GM19397 (cell line): Measurements from ENCODE around the gene CNTLN.
"Not testable (repeated sequence)": the region's sequence is repeated elsewhere in the genome, so short reads cannot be mapped to it uniquely, and the experiment has no call there.

ENCODE experiments used
- ATAC-seq: cut with Tn5 transposase; IDR thresholded peaks from one replicate; pipeline ENCODE4 v1.9.1; 2021; ENCODE audit warnings: mild to moderate bottlenecking, moderate library complexity; ENCODE audit not compliant: unreplicated experiment

The CNTLN gene

DNA sequence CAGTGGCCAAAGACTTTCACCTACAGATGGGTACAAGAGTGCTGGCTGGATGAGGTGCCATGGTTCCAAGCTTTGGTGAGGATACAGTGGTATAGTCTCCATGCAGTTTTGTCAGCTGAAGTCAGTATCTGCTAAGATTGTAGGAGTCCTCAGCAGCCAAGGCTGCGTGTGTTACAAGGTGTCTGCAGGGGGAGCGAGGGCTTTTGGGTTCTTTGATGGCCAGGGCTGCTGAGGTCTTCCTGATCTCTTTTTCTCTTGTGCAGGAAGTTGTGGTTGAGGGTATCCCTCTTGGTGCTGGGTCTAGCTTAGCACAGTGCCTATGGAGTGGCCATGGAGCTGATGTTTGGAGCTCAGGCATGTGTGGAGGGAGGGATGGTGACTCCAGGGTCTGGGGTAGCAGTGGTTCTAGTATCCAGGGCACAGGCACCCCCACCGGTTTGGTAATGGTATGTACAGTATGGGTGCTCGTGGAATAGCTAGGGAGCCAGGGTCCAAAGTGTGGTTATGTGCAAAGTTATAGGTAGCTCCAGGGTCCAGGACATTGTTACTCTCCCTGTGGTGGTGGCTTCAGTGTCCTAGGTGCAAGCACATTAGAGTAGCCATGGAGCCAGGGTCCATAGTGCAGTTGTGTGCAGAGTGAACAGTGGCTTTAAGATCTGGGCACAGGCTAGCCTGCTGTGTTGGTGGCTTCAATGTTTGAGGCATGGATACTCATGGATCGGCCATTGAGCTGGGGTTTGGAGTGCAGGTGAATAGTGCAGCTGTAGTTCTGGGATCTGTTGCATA is 36.7 kb downstream of the CNTLN start:
- ATAC-seq, result no peak

DNA sequence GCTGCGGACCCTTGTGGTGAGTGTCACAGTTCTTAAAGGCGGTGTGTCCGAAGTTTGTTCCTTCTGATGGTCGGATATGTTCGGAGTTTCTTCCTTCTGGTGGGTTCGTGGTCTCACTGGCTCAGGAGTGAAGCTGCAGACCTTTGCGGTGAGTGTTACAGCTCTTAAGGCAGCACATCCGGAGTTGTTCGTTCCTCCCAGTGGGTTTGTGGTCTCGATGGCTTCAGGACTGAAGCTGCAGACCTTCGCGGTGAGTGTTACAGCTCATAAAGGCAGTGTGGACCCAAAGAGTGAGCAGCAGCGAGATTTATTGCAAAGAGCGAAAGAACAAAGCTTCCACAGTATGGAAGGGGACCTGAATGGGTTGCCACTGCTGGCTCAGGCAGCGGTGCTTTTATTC is 42.7 kb downstream of the CNTLN start:
- ATAC-seq, result not testable (repeated sequence)

DNA sequence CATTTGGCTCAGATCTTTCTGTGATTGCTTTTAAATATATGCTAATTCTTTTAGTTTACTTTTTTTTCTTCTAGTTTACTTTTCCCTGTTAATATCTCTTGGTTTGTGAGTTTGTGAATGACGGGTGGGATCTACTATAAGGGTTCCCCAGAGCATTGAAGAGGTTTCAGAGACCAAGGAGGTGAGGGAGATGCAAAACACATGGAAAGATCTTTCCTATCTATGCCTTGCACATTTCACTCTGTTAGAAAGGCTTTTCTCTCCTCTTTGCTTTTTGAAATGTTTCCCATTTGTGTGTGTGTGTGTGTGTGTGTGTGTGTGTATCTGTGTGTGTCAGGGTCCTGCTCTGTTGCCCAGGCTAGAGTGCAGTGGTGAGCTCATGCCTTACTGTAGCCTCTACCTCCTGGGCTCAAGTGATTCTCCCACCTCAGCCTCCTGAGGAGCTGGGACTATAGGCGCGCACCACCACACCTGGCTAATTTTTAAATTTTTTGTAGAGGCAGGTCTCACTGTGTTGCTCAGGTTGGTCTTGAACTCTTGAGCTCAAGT is 50.7 kb downstream of the CNTLN start:
- no peak for ATAC-seq

DNA sequence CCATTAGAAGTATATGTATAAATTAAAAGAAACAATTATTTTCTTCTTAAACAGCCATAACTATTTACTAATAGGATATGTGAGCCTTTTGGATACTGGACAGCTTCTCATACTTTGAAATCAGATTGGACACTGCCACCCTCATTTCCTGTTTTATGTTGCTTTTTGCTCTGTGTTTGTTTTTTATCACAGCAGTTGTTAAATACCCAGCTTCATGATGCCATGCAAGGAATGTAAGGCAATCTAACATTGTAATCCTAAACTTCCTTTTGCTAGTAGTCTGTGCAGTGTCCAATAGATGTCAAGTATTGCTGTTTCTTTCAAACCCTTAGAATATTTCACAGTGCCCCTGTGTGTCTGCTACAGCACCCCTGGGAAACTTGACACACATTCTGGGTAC is 56.2 kb downstream of the CNTLN start:
- no peak for ATAC-seq

DNA sequence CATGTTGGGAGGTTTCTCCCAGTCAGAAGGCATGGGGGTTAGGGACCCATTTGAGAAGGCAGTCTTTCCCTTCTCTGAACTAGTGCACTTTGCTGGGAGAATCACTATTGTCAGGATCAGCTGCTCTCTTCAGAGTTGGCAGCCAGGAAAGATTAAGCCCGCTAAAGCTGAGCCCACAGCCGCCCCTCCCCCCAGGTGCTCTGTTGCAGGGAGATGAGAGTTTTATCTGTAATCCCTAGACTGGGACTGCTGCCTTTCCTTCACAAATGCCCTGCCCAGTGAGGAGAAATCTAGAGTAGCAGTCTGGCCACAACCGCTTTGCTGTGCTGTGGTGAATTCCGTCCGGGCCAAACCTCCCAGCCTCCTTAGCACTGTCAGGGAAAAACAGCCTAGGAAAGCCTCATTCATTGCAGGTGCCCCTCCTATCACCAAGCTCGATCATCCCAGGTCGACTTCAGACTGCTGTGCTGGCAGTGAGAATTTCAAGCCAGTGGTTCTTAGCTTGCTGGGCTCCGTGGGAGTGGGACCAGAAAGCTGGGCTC is 69.8 kb downstream of the CNTLN start:
- no peak for ATAC-seq

DNA sequence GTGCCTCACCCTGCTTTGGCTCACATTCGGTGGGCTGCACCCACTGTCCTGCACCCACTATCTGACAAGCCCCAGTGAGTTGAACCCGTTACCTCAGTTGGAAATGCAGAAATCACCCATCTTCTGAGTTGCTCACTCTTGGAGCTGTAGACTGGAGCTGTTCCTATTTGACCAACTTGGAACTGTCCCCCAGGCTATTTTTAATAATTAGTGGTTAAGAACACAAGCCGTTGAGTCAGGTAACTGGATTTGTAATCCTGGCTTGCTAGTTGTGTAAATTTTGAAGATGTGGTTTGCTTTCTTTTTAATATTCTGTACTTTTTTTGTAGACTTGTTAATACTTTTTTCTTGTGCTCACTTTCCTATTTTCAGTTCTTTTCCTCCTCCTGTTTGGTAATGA is 81.2 kb downstream of the CNTLN start:
- ATAC-seq, result no peak

DNA sequence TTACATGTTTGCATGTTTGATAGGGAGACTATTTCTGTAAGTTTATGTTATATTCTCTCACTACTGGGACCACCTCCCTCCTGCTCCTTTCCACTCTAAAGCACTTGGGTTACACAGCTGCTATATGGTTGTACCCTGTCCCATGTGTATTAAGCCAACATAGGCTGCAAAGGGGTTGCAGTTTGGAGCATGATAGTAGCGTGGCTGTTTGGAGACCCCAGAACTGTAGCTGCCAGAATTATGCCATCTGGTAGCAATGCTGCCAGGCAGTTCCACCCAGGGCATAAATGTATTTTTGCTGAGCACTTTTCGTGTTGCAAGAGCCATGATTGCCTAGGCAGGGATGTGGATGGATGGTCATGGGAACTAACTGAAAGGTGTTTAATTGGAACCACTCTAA is 81.8 kb downstream of the CNTLN start:
- no peak for ATAC-seq

DNA sequence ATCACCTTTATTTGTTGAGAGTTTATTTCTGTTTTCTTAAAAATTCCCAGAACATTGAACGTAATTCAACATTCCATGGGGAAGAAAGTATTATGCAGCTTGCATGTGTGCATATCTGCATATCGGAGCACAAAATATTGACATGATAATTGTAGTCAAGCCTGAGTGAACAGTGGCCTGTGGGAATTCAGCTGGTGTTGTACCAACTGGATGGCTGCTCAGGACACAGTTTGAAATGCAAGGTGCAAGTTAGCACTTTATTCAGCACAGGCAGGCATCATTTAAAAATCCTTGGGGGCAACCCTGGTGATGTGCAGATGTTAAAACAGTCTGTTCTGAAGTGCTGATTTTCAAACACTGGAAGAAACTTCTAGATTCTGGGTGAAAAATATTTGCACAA is 82.4 kb downstream of the CNTLN start:
- no peak for ATAC-seq

DNA sequence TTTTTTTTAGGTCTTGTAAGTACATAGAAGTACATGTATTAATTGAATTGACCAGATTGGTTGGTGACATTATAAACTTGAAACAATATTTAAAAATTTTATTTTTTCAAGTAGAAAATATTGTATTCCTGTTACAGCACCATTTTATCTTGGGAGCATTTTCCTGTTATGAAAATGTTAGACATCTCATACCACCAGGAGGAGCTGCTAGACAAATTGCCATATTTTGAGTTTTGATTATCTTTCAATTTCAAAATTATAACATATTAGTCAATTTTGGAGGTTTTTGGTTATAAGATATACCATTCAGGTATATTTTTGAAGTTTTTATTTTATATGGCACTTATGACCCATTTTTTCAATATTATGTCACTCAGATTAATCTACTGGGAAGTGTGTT is 84.4 kb downstream of the CNTLN start:
- no peak for ATAC-seq

DNA sequence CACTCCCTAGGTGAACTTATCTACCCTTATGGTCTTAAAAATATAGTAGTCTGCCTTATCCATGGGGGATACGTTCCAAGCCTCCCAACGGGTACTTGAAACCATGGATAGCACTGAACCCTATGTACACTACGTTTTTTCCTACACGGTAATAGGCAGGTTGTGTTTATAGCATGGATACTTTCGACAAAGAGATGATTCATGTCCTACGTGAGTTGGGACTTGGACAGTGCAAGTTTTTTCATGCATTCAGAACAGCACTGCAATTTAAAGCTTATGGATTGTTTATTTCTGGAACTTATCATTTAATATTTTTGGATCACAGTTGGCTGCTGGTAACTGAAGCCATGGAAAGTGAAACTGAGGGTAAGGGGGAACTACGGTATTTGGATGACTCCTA is 88.1 kb downstream of the CNTLN start:
- no peak for ATAC-seq

DNA sequence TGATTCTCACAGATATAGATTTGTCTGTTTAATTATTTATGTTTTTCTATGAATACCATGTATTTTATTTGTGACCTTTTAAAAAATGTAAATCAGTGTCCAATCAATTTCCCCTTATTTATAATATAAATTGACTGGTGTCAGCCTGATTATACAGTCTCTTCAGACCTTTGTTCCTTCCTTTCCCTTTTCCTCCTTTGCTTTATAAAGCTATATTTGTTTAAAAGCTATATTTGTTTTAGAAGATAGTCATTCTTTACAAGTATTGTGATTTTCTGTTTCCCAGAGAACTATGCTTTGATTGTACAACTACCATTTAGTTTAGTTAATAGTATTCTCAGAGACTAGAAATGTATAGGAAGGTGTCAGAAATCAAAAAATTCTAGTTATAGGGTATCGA is 90.6 kb downstream of the CNTLN start:
- no peak for ATAC-seq

DNA sequence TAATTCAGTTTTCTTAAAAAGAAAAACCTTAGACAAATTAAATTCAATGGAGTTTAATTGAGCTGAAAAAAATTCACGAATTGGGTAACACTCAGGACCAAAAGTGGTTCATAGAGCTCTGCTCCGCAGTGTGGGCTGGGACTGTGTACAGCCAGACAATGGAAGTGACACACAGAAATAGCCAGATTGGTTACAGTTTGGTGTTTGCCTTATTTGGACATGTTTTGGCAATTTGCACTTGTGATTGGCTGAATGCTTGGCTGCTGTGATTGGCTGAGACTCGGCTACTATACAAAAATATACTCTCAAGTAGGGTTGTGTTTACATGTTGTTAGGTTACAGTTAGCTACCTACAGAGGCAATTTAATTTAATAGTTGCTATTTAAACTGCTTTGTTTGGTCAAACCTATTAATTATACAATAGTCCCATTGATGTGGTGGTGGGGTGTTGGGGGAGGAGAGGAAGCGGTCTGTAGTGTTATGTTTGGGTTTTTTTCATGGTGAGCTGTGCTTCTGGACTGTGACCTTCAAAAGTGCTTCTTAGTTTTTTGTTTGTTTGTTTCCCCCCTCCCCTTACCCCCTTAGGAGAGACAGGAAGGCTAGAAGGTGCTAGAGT is 95.2 kb downstream of the CNTLN start:
- ATAC-seq, result no peak

DNA sequence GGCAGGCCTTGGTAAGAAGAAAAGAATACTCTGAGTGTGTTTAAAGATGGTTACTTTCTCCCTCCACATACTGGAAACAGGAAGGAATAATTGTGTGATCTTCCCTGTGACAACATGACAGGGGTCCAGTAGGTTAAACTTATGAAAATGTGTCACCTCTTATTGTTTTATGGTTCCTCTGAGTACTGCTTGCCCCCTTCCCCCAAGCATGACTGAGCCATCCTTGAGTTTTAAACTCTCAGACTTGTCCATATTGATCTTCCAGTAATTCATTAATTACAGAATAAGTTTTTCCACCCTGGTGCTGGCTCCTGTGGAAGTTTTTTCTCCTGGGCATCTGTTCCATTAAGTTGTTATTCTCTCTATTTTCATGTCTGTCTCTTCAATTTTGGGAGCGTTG is 95.8 kb downstream of the CNTLN start:
- no peak for ATAC-seq

DNA sequence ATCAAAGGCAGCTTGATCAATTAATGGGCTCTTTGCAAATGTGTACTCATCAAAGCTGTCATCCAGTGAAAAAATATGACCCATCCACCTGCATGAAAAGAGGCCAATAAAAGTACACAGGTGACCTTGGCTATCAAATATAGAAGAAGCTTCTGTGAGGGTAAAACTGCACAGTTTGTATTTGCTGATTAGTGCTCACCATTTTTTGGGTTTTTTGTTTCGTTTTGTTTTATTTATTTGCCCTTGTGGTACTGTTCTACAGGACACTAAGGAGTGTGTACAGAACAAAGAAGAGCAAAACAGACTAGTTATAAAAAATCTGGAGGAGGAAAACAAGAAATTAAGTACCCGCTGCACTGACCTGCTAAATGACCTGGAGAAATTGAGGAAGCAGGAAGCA is 101.3 kb downstream of the CNTLN start:
- no peak for ATAC-seq

DNA sequence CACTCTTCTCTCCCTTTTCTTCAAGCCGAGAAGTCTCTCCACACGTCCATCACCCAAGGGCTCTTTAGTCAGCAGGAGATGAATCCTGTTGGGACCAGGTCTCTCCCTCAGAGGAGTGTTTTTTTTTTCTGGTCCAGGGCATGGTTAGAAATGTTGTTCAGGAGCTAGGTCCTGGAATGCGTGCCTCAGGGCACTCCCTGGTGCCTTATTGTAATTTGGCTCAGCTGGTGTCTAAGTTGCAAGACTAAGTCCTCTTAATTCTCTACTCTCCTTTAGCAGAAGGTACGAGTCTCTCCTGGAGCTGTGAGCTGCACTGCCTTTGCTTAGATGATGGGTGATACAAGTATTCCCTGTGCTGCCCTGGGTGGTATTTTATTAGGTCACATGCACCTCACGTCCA is 111.9 kb downstream of the CNTLN start:
- ATAC-seq, result no peak

DNA sequence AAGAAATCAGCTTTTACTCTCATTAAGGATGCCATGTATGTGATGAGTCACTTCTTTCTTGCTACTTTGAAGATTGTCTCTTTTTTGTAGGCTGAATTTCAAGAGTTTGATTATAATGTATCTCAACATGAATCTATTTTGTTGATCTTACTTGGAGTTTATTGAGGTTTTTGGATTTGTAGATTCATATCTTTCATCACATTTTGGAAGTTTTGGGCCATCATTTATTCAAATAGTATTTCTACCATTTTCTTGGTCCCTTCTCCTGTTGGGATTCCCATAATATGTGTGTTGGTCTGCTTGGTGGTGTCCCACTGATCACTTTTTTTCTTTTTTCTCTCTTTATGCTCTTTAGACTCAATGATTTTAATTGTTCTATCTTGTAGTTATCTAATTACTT is 116.3 kb downstream of the CNTLN start:
- ATAC-seq, result no peak

DNA sequence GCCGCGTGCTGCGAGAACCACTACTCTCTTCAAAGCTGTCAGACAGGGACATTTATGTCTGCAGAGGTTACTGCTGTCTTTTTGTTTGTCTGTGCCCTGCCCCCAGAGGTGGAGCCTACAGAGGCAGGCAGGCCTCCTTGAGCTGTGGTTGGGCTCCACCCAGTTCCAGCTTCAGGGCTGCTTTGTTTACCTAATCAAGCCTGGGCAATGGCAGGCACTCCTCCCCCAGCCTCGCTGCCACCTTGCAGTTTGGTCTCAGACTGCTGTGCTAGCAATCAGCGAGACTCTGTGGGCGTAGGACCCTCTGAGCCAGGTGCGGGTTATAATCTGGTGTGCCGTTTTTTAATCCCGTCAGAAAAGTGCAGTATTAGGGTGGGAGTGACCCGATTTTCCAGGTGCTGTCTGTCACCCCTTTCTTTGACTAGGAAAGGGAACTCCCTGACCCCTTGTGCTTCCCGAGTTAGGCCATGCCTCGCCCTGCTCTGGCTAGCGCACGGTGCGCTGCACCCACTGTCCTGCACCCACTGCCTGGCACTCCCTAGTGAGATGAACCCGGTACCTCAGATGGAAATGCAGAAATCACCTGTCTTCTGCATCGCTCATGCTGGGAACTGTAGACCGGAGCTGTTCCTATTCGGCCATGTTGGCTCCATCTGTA is 133.8 kb downstream of the CNTLN start:
- ATAC-seq, result not testable (repeated sequence)

DNA sequence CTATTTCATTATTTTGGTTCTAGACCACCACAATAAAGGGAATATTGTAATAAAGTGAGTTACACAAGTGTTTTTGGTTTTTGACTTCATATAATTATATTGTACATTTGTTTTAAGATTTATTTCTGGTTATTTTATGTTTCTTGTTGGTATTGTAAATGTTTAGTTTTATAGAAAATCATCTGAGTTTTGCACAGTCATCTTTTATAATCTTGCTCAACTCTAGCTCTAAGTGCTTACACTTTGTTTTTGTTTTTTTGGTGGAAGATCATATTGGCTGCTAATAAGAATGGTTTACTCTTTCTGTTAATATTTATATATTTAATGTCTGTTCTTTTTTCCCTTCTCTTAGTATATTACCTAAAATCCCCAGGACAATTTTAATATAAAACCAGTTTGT is 135.0 kb downstream of the CNTLN start:
- no peak for ATAC-seq

DNA sequence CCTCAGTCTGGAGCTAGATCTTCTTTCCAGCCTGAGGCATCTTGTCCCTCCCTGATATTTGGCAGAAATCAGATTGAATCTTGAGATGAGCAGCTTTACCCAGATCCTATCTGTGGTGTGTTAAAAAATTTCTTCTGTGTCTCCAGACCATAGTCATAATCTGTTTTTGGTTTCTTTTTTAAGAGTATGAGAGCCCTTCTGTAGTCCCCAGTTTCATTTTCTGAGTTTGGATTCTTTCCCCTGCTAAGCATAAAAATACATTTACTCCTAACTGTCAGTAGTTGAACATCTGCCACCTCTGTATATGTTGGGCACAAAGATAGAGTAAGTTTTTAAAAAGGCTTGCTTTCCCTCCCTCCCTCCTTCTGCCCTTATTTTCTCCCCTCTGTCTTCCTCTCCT is 137.7 kb downstream of the CNTLN start:
- ATAC-seq, result no peak

DNA sequence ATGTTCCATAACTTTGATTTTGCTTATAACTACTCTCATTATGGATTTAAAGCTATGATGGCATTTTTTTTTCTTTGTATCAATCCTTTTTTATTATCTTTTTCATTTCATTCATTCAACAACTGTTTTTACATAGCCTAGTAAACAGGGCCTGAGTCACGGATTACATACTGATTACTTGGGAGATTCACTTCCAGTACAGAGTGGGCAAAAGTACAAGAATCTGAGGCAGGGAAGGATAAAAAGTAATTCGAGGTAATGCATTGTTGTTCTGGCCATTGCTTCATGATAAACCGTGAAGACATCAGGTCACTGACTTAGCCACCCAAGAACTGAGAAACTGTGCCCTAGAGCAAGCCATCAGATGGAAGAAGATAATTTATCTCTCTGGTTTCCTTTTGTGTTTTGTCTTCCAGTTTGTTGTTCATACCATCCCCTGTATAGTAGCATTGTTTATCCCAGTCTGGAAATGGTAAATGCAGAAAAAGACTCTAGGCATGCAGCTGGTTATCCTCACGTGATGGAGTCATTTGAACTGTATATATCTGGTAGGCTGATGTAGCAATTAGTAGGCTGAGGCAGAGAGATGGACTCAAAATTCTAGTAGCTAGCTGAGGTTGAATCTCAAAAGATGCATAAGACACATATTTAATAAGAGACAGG is 145.6 kb downstream of the CNTLN start:
- no peak for ATAC-seq

DNA sequence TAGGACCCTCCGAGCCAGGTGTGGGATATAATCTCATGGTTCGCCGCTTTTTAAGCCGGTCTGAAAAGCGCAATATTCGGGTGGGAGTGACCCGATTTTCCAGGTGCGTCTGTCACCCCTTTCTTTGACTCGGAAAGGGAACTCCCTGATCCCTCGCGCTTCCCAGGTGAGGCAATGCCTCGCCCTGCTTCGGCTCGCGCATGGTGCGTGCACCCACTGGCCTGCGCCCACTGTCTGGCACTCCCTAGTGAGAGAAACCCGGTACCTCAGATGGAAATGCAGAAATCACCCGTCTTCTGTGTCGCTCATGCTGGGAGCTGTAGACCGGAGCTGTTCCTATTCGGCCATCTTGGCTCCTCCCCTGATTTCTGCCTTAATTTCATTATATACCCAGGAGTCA is 155.8 kb downstream of the CNTLN start:
- ATAC-seq, result not testable (repeated sequence)
